ENCODE data around the gene FBXW7. TPM values are rescaled to one million over a fixed set of nuclear protein-coding genes. Genes with fewer than 3 reads are reported as not detected.

The FBXW7 gene
- total RNA-seq, 1 donor, result 59.7 TPM

DNA sequence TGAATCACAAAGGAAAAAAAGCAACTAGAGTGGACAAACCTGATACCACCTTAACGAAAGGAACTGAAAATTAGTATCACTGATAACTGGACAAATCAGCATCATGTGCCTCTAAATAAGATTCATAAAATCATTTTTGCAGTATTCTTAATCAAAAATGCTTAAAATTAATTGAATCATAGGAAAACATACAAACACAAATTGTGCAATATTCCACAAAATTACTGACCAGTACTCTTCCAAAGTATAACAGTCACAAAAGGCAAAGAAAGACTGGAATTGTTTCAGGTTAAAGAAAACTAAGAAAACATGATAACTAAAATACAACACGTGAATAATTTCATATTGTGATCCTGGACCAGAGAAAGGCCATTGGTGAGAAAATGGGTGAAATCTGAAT lies 27.1 kb downstream of the FBXW7 start:
- DNase-seq (ENCODE audit: low read depth), result no peak
- H3K4me3 ChIP-seq (ENCODE audit: low read depth, low read length), result no peak overlapping the region
- TF ChIP-seq, protein P1, sequence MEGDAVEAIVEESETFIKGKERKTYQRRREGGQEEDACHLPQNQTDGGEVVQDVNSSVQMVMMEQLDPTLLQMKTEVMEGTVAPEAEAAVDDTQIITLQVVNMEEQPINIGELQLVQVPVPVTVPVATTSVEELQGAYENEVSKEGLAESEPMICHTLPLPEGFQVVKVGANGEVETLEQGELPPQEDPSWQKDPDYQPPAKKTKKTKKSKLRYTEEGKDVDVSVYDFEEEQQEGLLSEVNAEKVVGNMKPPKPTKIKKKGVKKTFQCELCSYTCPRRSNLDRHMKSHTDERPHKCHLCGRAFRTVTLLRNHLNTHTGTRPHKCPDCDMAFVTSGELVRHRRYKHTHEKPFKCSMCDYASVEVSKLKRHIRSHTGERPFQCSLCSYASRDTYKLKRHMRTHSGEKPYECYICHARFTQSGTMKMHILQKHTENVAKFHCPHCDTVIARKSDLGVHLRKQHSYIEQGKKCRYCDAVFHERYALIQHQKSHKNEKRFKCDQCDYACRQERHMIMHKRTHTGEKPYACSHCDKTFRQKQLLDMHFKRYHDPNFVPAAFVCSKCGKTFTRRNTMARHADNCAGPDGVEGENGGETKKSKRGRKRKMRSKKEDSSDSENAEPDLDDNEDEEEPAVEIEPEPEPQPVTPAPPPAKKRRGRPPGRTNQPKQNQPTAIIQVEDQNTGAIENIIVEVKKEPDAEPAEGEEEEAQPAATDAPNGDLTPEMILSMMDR (IDR thresholded peaks at IDR 0.05; ENCODE audit: insufficient read depth, low read length), result no peak

DNA sequence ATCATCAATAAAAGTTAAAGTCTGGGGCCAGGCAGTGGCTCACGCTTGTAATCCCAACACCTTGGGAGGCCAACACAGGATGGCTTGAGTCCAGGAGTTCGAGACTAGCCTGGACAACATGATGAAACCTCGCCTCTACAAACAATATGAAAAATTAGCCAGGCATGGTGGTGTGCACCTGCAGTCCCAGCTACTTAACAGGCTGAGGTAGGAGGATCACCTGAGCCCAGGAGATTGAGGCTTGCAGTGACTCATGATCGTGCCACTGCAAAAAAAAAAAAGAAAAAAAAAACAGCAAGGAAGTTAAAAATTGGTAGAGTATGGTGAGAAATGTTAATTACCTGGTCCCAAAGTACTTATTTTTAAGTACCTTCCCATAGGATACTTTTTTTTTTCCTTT lies 27.5 kb downstream of the FBXW7 start:
- H3K4me3 ChIP-seq (ENCODE audit: low read depth, low read length), result no peak overlapping the region
- no peak for DNase-seq (ENCODE audit: low read depth)
- TF ChIP-seq, protein P1 (IDR thresholded peaks at IDR 0.05; ENCODE audit: insufficient read depth, low read length), result no peak

DNA sequence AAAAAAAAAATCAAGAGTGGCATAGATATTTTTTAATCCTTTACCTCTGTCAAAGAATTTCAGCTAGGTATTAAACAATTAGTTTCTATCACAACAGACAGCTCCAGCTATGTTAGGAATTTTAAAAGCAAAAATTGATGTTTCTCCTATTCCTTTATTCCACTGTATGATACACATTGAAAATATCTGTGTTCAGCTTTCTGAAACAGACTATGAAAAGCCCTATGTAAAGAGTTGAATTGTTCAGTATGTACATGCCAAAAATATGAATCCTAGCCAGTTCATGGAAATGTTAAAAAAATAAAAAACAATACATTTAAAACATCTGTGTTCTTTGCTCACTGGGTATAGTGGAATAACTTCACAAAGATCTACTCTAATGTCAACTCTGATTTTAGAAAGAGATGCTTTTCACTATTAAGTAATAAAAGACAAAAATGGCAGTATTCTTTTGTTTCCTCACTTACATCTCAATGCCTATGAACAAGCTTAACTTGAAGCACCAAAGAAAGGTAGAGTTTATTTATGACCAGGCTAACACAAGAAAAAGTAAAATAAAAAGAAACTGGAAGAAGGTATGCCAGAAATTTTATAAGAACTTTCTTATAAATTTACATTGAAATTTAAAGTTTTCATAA lies 32.1 kb downstream of the FBXW7 start:
- H3K4me3 ChIP-seq (ENCODE audit: low read depth, low read length), result no peak overlapping the region
- TF ChIP-seq, protein P1 (IDR thresholded peaks at IDR 0.05; ENCODE audit: insufficient read depth, low read length), result no peak
- no peak for DNase-seq (ENCODE audit: low read depth)

GRCh38 chr4:152501846-152502536 lies 33.9 kb downstream of the FBXW7 start:
- TF ChIP-seq, protein P1 (IDR thresholded peaks at IDR 0.05; ENCODE audit: insufficient read depth, low read length), result no peak
- no peak overlapping the region for H3K4me3 ChIP-seq (ENCODE audit: low read depth, low read length)
- no peak for DNase-seq (ENCODE audit: low read depth)

- peak; percentile 96 for DNase-seq (ENCODE audit: low read depth)
- TF ChIP-seq, protein P1 (IDR thresholded peaks at IDR 0.05; ENCODE audit: insufficient read depth, low read length), result peak; percentile 72
- H3K4me3 ChIP-seq (ENCODE audit: low read depth, low read length), result no peak overlapping the region
These were observed 35.0 kb downstream of the FBXW7 start for GRCh38 chr4:152500800-152501434.

DNA sequence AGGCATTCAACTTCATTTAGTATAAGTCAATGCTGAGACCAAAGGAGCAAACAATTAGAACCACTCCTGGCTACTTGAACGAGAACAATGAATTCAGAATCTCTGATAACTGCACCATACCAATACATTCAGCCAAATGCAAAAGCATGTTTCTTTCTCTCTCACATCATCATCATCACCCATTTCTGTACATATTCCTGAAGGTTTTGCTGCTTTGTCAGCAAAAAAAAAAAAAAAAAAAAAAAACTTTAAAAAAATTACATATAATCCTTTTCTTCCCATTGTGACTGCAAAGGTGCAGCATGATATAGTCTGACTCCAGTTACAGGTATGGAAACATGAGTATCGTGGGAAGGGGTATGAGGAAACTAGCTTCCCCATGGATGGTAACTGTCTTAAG lies 35.6 kb downstream of the FBXW7 start:
- no peak for DNase-seq (ENCODE audit: low read depth)
- TF ChIP-seq, protein P1 (IDR thresholded peaks at IDR 0.05; ENCODE audit: insufficient read depth, low read length), result peak; percentile 12
- no peak overlapping the region for H3K4me3 ChIP-seq (ENCODE audit: low read depth, low read length)

All from fibroblast of the aortic adventitia (primary cell).